ENCODE results near the gene IGSF10. TPM values are rescaled to one million over a fixed set of nuclear protein-coding genes. Genes with fewer than 3 reads are reported as not detected.

IGSF10 gene
- total RNA-seq, 1 experiment from 2014 or later, result 0.66 TPM

DNA sequence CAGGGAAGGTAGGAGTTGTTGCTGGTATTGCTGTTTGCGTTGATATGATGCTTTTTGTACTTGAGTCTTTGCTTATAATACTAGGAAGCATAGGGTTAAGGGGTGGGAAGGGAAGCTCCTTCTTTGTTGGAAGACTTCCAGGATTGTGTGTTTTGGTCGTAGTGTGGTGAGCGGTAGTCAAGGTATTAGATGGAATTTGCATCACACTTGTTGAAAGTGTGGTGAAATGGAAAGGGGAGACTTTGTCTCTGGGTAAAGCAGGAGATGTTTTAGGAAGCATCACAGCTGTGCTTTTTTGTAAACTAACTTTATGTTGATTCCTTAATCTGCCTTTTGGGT lies 14.9 kb downstream of the IGSF10 start:
- H3K9me2 ChIP-seq (replicated peaks; ENCODE audit: low read length), result no peaks in the 10 kb centered on the region
- no TSS peak for BruUV-seq (replicated peaks)
- no peaks in the 10 kb centered on the region for H3K27me3 ChIP-seq (ENCODE audit: low read length)
- H3K9me3 ChIP-seq (ENCODE audit: low read length), result no peaks in the 10 kb centered on the region
- ChIA-PET POLR2A (ENCODE audit: unreplicated experiment) (no interaction called here), CTCF (no interaction called here)
- ATAC-seq (no peak), DNase-seq (no peak)
- intact Hi-C loops (cut with micrococcal nuclease), result no loop called here
- no peaks in the 10 kb centered on the region for H3K79me2 ChIP-seq (ENCODE audit: low read length)
- H3F3A ChIP-seq (ENCODE audit: low read length, unreplicated experiment), result no peaks in the 10 kb centered on the region
- H3K4me3 ChIP-seq (ENCODE audit: low read length), result no peak overlapping the region
- H3K4me2 ChIP-seq (ENCODE audit: low read length), result no peak overlapping the region
- no peak overlapping the region for H3K9ac ChIP-seq (ENCODE audit: low read length)
- peaks cover 14% of the 10 kb centered on the region for H3K4me1 ChIP-seq (ENCODE audit: insufficient read depth, low read length)
- no peak overlapping the region for H2AFZ ChIP-seq (ENCODE audit: low read length)
- TF ChIP-seq EZH2 (IDR thresholded peaks at IDR 0.05; ENCODE audit: low read length, unreplicated experiment) (no peak), EZH2phosphoT487 (IDR thresholded peaks at IDR 0.05; ENCODE audit: borderline replicate concordance, low read length) (no peak)
- TF ChIP-seq, protein P1, sequence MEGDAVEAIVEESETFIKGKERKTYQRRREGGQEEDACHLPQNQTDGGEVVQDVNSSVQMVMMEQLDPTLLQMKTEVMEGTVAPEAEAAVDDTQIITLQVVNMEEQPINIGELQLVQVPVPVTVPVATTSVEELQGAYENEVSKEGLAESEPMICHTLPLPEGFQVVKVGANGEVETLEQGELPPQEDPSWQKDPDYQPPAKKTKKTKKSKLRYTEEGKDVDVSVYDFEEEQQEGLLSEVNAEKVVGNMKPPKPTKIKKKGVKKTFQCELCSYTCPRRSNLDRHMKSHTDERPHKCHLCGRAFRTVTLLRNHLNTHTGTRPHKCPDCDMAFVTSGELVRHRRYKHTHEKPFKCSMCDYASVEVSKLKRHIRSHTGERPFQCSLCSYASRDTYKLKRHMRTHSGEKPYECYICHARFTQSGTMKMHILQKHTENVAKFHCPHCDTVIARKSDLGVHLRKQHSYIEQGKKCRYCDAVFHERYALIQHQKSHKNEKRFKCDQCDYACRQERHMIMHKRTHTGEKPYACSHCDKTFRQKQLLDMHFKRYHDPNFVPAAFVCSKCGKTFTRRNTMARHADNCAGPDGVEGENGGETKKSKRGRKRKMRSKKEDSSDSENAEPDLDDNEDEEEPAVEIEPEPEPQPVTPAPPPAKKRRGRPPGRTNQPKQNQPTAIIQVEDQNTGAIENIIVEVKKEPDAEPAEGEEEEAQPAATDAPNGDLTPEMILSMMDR (conservative IDR thresholded peaks at IDR 0.05; ENCODE audit: low read depth, low read length), result no peak
- H4K20me1 ChIP-seq (ENCODE audit: low read length), result no peaks in the 10 kb centered on the region
- H3K27ac ChIP-seq (ENCODE audit: low read length), result no peak overlapping the region
- no peaks in the 10 kb centered on the region for H3K36me3 ChIP-seq (ENCODE audit: low read depth, low read length)

DNA sequence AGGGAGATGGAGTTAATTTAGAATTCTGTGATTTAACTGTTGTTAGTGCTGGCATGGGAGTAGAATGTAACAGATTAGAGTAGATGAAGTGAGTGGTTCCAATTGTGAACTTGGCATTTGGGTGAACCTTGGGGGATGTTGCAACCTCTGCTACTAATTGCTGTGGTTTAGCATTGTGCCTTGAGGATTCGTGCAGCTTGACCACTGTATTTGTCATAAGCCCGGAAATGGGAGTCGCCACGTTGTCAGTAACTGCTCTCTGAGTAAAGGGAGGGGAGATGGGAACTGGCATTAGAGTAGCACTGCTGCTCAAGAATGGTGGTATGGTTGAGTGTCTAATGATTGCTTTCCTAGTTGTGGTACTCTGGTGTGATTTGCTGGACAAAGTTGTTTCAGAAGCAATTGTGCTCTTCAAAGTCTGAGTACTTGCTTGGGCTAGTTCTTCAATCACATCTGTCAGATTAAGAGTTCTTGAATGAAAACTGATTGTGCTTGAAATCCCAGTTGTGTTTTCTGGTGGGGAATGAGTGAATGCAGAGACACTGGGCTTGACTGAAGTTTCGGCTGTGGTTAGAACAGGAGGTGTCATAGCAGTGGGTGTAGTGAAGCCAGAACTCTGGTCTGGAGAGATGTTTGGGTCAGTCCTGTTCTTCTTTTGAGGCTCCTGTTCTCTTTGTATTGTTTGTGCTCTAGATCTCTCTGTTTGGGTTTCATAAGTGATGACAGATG lies 15.4 kb downstream of the IGSF10 start:
- no peaks in the 10 kb centered on the region for H3K36me3 ChIP-seq (ENCODE audit: low read depth, low read length)
- H3K79me2 ChIP-seq (ENCODE audit: low read length), result no peaks in the 10 kb centered on the region
- DNase-seq (peak; percentile 78), ATAC-seq (peak; percentile 78)
- H3K9ac ChIP-seq (ENCODE audit: low read length), result no peak overlapping the region
- POLR2A ChIA-PET (ENCODE audit: unreplicated experiment), result no interaction called here
- H3K9me3 ChIP-seq (ENCODE audit: low read length), result no peaks in the 10 kb centered on the region
- H3K4me1 ChIP-seq (ENCODE audit: insufficient read depth, low read length), result peaks cover 14% of the 10 kb centered on the region
- H3K4me3 ChIP-seq (ENCODE audit: low read length), result no peak overlapping the region
- intact Hi-C loops (cut with micrococcal nuclease), result no loop called here
- peak overlapping the region; percentile 27 for H3K27ac ChIP-seq (ENCODE audit: low read length)
- no peaks in the 10 kb centered on the region for H3K27me3 ChIP-seq (ENCODE audit: low read length)
- H3K9me2 ChIP-seq (replicated peaks; ENCODE audit: low read length), result no peaks in the 10 kb centered on the region
- no peaks in the 10 kb centered on the region for H3F3A ChIP-seq (ENCODE audit: low read length, unreplicated experiment)
- peak overlapping the region; percentile 18 for H3K4me2 ChIP-seq (ENCODE audit: low read length)
- TF ChIP-seq EZH2 (IDR thresholded peaks at IDR 0.05; ENCODE audit: low read length, unreplicated experiment) (no peak), EZH2phosphoT487 (IDR thresholded peaks at IDR 0.05; ENCODE audit: borderline replicate concordance, low read length) (no peak)
- TF ChIP-seq, protein P1 (conservative IDR thresholded peaks at IDR 0.05; ENCODE audit: low read depth, low read length), result no peak
- no TSS peak for BruUV-seq (replicated peaks)
- H4K20me1 ChIP-seq (ENCODE audit: low read length), result no peaks in the 10 kb centered on the region
- CTCF ChIA-PET, result no interaction called here
- peak overlapping the region; percentile 33; the same call in 1 of the 2 replicates for H2AFZ ChIP-seq (ENCODE audit: low read length)

DNA sequence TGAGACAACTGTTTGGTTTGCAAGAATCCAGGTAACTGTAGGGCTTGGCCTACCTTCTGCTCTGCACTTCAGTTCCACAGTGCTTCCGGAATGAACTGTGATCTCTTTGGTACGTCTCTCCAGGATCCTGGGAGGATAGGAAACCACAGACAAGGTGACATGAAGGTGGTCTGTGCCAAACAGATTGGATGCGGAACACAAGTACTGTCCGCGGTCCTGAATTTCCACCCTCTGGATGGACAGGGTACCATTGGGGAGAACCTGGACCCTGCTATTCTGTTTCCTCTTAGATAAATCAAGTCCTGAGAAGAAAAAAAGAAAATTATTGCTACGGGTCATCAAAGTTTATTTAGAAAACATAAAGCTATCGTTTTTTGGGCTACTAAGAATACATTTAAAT lies 17.3 kb downstream of the IGSF10 start:
- intact Hi-C loops (cut with micrococcal nuclease), result no loop called here
- Histone ChIP-seq H3K4me1 (ENCODE audit: insufficient read depth, low read length) (peaks cover 14% of the 10 kb centered on the region), H3K27ac (ENCODE audit: low read length) (no peak overlapping the region), H2AFZ (ENCODE audit: low read length) (no peak overlapping the region), H3K36me3 (ENCODE audit: low read depth, low read length) (no peaks in the 10 kb centered on the region), H3K9me2 (replicated peaks; ENCODE audit: low read length) (no peaks in the 10 kb centered on the region), H3K9me3 (ENCODE audit: low read length) (no peaks in the 10 kb centered on the region), H3K79me2 (ENCODE audit: low read length) (no peaks in the 10 kb centered on the region), H3K9ac (ENCODE audit: low read length) (no peak overlapping the region), H3F3A (ENCODE audit: low read length, unreplicated experiment) (no peaks in the 10 kb centered on the region), H3K27me3 (ENCODE audit: low read length) (no peaks in the 10 kb centered on the region), H4K20me1 (ENCODE audit: low read length) (no peaks in the 10 kb centered on the region), H3K4me3 (ENCODE audit: low read length) (no peak overlapping the region), H3K4me2 (ENCODE audit: low read length) (no peak overlapping the region)
- TF ChIP-seq, protein P1 (conservative IDR thresholded peaks at IDR 0.05; ENCODE audit: low read depth, low read length), result no peak
- TF ChIP-seq EZH2 (IDR thresholded peaks at IDR 0.05; ENCODE audit: low read length, unreplicated experiment) (no peak), EZH2phosphoT487 (IDR thresholded peaks at IDR 0.05; ENCODE audit: borderline replicate concordance, low read length) (no peak)
- POLR2A ChIA-PET (ENCODE audit: unreplicated experiment), result no interaction called here
- CTCF ChIA-PET, result no interaction called here
- BruUV-seq (replicated peaks), result no TSS peak
- ATAC-seq (no peak), DNase-seq (no peak)
